NCI-H2171 treated with DMSO at 0.1 percent for 48 hours (cell line): ENCODE measurements around the gene NCKAP5.

Experiments
- DNase-seq: peaks from one replicate; lab custom pipeline; 2025; lab: John Stamatoyannopoulos, UW

The NCKAP5 gene

GRCh38 chr2:133085646-133086045 is 482.6 kb downstream of the NCKAP5 start:
- no peak for DNase-seq

- DNase-seq, result no peak
These were observed 486.2 kb downstream of the NCKAP5 start for GRCh38 chr2:133082034-133082433.

- no peak for DNase-seq
These were observed 487.4 kb downstream of the NCKAP5 start for GRCh38 chr2:133080822-133081221.

- no peak for DNase-seq
These were observed 489.4 kb downstream of the NCKAP5 start for GRCh38 chr2:133078667-133079411.

- no peak for DNase-seq
These were observed 490.9 kb downstream of the NCKAP5 start for GRCh38 chr2:133077269-133077822.

GRCh38 chr2:133072837-133073694 is 495.2 kb downstream of the NCKAP5 start:
- DNase-seq, result no peak

GRCh38 chr2:133063775-133064174 is 504.5 kb downstream of the NCKAP5 start:
- DNase-seq, result no peak

- DNase-seq, result no peak
These were observed 505.2 kb downstream of the NCKAP5 start for GRCh38 chr2:133062931-133063665.

- no peak for DNase-seq
These were observed 506.2 kb downstream of the NCKAP5 start for GRCh38 chr2:133061874-133062593.

- no peak for DNase-seq
These were observed 514.0 kb downstream of the NCKAP5 start for GRCh38 chr2:133054297-133054696.

GRCh38 chr2:133053541-133053940 is 514.7 kb downstream of the NCKAP5 start:
- DNase-seq, result no peak

- no peak for DNase-seq
These were observed 522.5 kb downstream of the NCKAP5 start for GRCh38 chr2:133045787-133046186.

GRCh38 chr2:133044556-133044955 is 523.7 kb downstream of the NCKAP5 start:
- DNase-seq, result peak; percentile 10

GRCh38 chr2:133040170-133040569 is 528.1 kb downstream of the NCKAP5 start:
- DNase-seq, result no peak

GRCh38 chr2:133039531-133039930 is 528.7 kb downstream of the NCKAP5 start:
- no peak for DNase-seq

- no peak for DNase-seq
These were observed 541.6 kb downstream of the NCKAP5 start for GRCh38 chr2:133026536-133027177.

- no peak for DNase-seq
These were observed 543.3 kb downstream of the NCKAP5 start for GRCh38 chr2:133025004-133025403.

- DNase-seq, result no peak
These were observed 555.2 kb downstream of the NCKAP5 start for GRCh38 chr2:133012847-133013734.

- no peak for DNase-seq
These were observed 563.6 kb downstream of the NCKAP5 start for GRCh38 chr2:133004623-133005022.

- DNase-seq, result no peak
These were observed 568.8 kb downstream of the NCKAP5 start for GRCh38 chr2:132999421-132999820.
